H9 (cell line): ENCODE data around the gene F8. TPM values are rescaled to one million over a fixed set of nuclear protein-coding genes. Genes with fewer than 3 reads are reported as not detected.

Experiments
- DNase-seq: peaks from one replicate; pipeline ENCODE4 v3.0.0-alpha.2; 2017
- H2AFZ ChIP-seq: one replicate; pipeline ENCODE4 v1.6.1; 2013; ENCODE audit warnings: mild to moderate bottlenecking, low read length, control low read depth, moderate library complexity
- H2AK5ac ChIP-seq: 2 replicates; pipeline ENCODE4 v1.6.1; 2013; ENCODE audit warnings: low read length, control low read depth, mixed read lengths; ENCODE audit not compliant: insufficient read length
- H2BK120ac ChIP-seq: one replicate; pipeline ENCODE4 v1.6.1; 2013; ENCODE audit warnings: low read depth, mild to moderate bottlenecking, low read length, control low read depth, inconsistent platforms; ENCODE audit not compliant: poor library complexity, severe bottlenecking
- H2BK12ac ChIP-seq: 2 replicates; pipeline ENCODE4 v1.6.1; 2013; ENCODE audit warnings: low read length, control low read depth, mixed read lengths, low read depth; ENCODE audit not compliant: insufficient read length
- H2BK15ac ChIP-seq: 2 replicates; pipeline ENCODE4 v1.6.1; 2013; ENCODE audit warnings: low read depth, low read length, control low read depth
- H2BK20ac ChIP-seq: one replicate; pipeline ENCODE4 v1.6.1; 2013; ENCODE audit warnings: low read depth, mild to moderate bottlenecking, low read length, control low read depth, inconsistent platforms; ENCODE audit not compliant: poor library complexity, severe bottlenecking
- H2BK5ac ChIP-seq: 2 replicates; pipeline ENCODE4 v1.6.1; 2013; ENCODE audit warnings: low read length, control low read depth, mixed read lengths; ENCODE audit not compliant: insufficient read length
- H3K14ac ChIP-seq: 2 replicates; pipeline ENCODE4 v1.6.1; 2013; ENCODE audit warnings: low read length, control low read depth; ENCODE audit not compliant: insufficient read depth
- H3K18ac ChIP-seq: 2 replicates; pipeline ENCODE4 v1.6.1; 2013; ENCODE audit warnings: low read depth, mild to moderate bottlenecking, mixed read lengths, low read length, control low read depth; ENCODE audit not compliant: insufficient read length
- H3K23ac ChIP-seq: 2 replicates; pipeline ENCODE4 v1.6.1; 2013; ENCODE audit warnings: low read length, control low read depth, mixed read lengths, low read depth; ENCODE audit not compliant: insufficient read length
- H3K23me2 ChIP-seq: 2 replicates; pipeline ENCODE4 v1.6.1; 2013; ENCODE audit warnings: low read depth, mild to moderate bottlenecking, mixed read lengths, low read length, control low read depth; ENCODE audit not compliant: insufficient read length, poor library complexity, severe bottlenecking
- H3K27ac ChIP-seq: 2 replicates; pipeline ENCODE4 v1.5.1; 2013; ENCODE audit warnings: low read length, control low read depth, mixed read lengths, low read depth; ENCODE audit not compliant: insufficient read length
- H3K27me3 ChIP-seq: 2 replicates; pipeline ENCODE4 v1.6.1; 2013; ENCODE audit warnings: low read length, control low read depth, inconsistent platforms; ENCODE audit not compliant: insufficient read depth
- H3K4ac ChIP-seq: 2 replicates; pipeline ENCODE4 v1.6.1; 2013; ENCODE audit warnings: low read depth, mild to moderate bottlenecking, control low read depth, inconsistent platforms, low read length, moderate library complexity
- H3K4me1 ChIP-seq: 2 replicates; pipeline ENCODE4 v1.6.1; 2013; ENCODE audit warnings: low read length, control low read depth, inconsistent platforms; ENCODE audit not compliant: insufficient read depth
- H3K4me2 ChIP-seq: 2 replicates; pipeline ENCODE4 v1.6.1; 2013; ENCODE audit warnings: low read length, control low read depth, mixed read lengths; ENCODE audit not compliant: insufficient read length, insufficient read depth
- H3K56ac ChIP-seq: 2 replicates; pipeline ENCODE4 v1.6.1; 2013; ENCODE audit warnings: low read depth, mild to moderate bottlenecking, mixed read lengths, low read length, control low read depth; ENCODE audit not compliant: insufficient read length
- H3K79me1 ChIP-seq: 2 replicates; pipeline ENCODE4 v1.6.1; 2013; ENCODE audit warnings: low read depth, mild to moderate bottlenecking, moderate library complexity, low read length, control low read depth, inconsistent platforms; ENCODE audit not compliant: insufficient read depth, poor library complexity, severe bottlenecking
- H3K79me2 ChIP-seq: 2 replicates; pipeline ENCODE4 v1.6.1; 2013; ENCODE audit warnings: low read length, control low read depth, inconsistent platforms; ENCODE audit not compliant: insufficient read depth
- H3K9ac ChIP-seq: 2 replicates; pipeline ENCODE4 v1.6.1; 2013; ENCODE audit warnings: low read length, control low read depth, mixed read lengths; ENCODE audit not compliant: insufficient read length; ENCODE audit errors: extremely low read depth
- H3K9me3 ChIP-seq: one replicate; pipeline ENCODE4 v1.6.1; 2013; ENCODE audit warnings: low read depth, low read length, inconsistent platforms; ENCODE audit not compliant: control insufficient read depth
- H3T11ph ChIP-seq: one replicate; pipeline ENCODE4 v1.6.1; 2013; ENCODE audit warnings: mild to moderate bottlenecking, low read length, control low read depth, inconsistent platforms
- H4K20me1 ChIP-seq: one replicate; pipeline ENCODE4 v1.6.1; 2013; ENCODE audit not compliant: control insufficient read depth, insufficient read length, insufficient read depth
- H4K5ac ChIP-seq: 2 replicates; pipeline ENCODE4 v1.6.1; 2013; ENCODE audit warnings: low read depth, mild to moderate bottlenecking, mixed read lengths, low read length, control low read depth; ENCODE audit not compliant: insufficient read length
- H4K8ac ChIP-seq: replicated peaks from 2 replicates; pipeline ENCODE4 v1.6.1; 2013; ENCODE audit warnings: low read length, control low read depth, mixed read lengths, low read depth; ENCODE audit not compliant: insufficient read length
- H4K91ac ChIP-seq: 2 replicates; pipeline ENCODE4 v1.6.1; 2013; ENCODE audit warnings: low read depth, mild to moderate bottlenecking, moderate library complexity, mixed read lengths, low read length, control low read depth; ENCODE audit not compliant: insufficient read length
- H3K27ac Mint-ChIP-seq, 3 experiments: 2 replicates in 2 of 3; 3 replicates in 1 of 3; pipeline ENCODE4 v1.8.0; 2020 to 2021; ENCODE audit warnings: mixed read lengths in 3 of 3, mild to moderate bottlenecking in 1 of 3, moderate library complexity in 1 of 3
- H3K27me3 Mint-ChIP-seq: 2 replicates; pipeline ENCODE4 v1.8.0; 2021; ENCODE audit warnings: low read depth, mild to moderate bottlenecking, moderate library complexity, mixed read lengths
- H3K36me3 Mint-ChIP-seq, 3 experiments: 2 replicates in 2 of 3; 3 replicates in 1 of 3; pipeline ENCODE4 v1.8.0; 2020 to 2021; ENCODE audit warnings: low read depth in 3 of 3, mixed read lengths in 3 of 3; ENCODE audit not compliant: insufficient read depth in 1 of 3
- H3K4me1 Mint-ChIP-seq, 2 experiments: 2 replicates each; pipeline ENCODE4 v1.8.0; 2020; ENCODE audit warnings: mixed read lengths in 2 of 2
- H3K4me3 Mint-ChIP-seq, 2 experiments: 2 replicates in 1 of 2; 3 replicates in 1 of 2; pipeline ENCODE4 v1.8.0; 2020 to 2021; ENCODE audit warnings: mild to moderate bottlenecking in 2 of 2, mixed read lengths in 2 of 2, moderate library complexity in 1 of 2
- H3K9me3 Mint-ChIP-seq, 2 experiments: 2 replicates in 1 of 2; 3 replicates in 1 of 2; pipeline ENCODE4 v1.8.0; 2020; ENCODE audit warnings: mild to moderate bottlenecking in 2 of 2, mixed read lengths in 2 of 2, moderate library complexity in 1 of 2
- CTCF ChIP-seq: fragments of 200-600 bp; sonication (generic); conservative IDR thresholded peaks from 3 replicates; pipeline ENCODE4 v1.8.0; 2021; ENCODE audit warnings: antibody characterized with exemption, mild to moderate bottlenecking
- WGBS: extraction: QIAGEN DNeasy Blood & Tissue Kit; methylation state at CpG from one replicate; pipeline ENCODE4 v1.1.7; 2013; ENCODE audit warnings: missing lambda C conversion rate, low lambda C conversion rate, mixed read lengths; ENCODE audit not compliant: insufficient read length; ENCODE audit errors: extremely low coverage; 5-methylcytosine and 5-hydroxymethylcytosine counted together
- total RNA-seq: library from RNA; stranded (reverse); gene quantifications from 2 replicates; pipeline ENCODE4 v1.2.1, GENCODE V29; 2021

Gene F8
- total RNA-seq, 1 experiment from 2014 or later = 3.1 TPM

- H3K4me1 ChIP-seq = no peaks in the 10 kb centered on the region
- H3K23me2 ChIP-seq = peaks cover 5% of the 10 kb centered on the region
- H3K18ac ChIP-seq = peak within 1 kb of the TSS; percentile 6
- H2BK15ac ChIP-seq = no peak within 1 kb of the TSS
- H3T11ph ChIP-seq = no peak within 1 kb of the TSS
- peaks cover 1% of the 10 kb centered on the region; the same call in 1 of the 2 replicates for H3K79me2 ChIP-seq
- H2AK5ac ChIP-seq = no peak within 1 kb of the TSS
- H3K23ac ChIP-seq = no peak within 1 kb of the TSS
- Mint-ChIP-seq H3K4me3 (peak within 1 kb of the TSS; percentile 93 to 95), H3K27me3 (no peaks in the 10 kb centered on the region), H3K27ac (peak within 1 kb of the TSS; percentile 87 to 97 (median 91); a peak in 6 of 7 replicates), H3K4me1 (peaks cover 8 to 15% of the 10 kb centered on the region in 2 experiments; a peak in 2 of 4 replicates), H3K36me3 (peaks cover 26 to 29% (median 27%) of the 10 kb centered on the region in 3 experiments), H3K9me3 (peaks cover 68 to 69% of the 10 kb centered on the region in 2 experiments)
- peak within 1 kb of the TSS; percentile 59 for H2AFZ ChIP-seq
- WGBS = no CpG with 5 or more reads among the region's 81 CpGs
- DNase-seq = peak; percentile 80
- no peaks in the 10 kb centered on the region for H3K79me1 ChIP-seq
- H3K14ac ChIP-seq = peak within 1 kb of the TSS; percentile 33; the same call in 1 of the 2 replicates
- no peak within 1 kb of the TSS for H3K4ac ChIP-seq
- no peaks in the 10 kb centered on the region for H3K27me3 ChIP-seq
- H2BK12ac ChIP-seq = no peak within 1 kb of the TSS
- no peak within 1 kb of the TSS for H3K56ac ChIP-seq
- H3K9me3 ChIP-seq = peaks cover 41% of the 10 kb centered on the region
- no peak within 1 kb of the TSS for H4K91ac ChIP-seq
- peak within 1 kb of the TSS; percentile 81 for H3K9ac ChIP-seq
- H2BK20ac ChIP-seq = no peak within 1 kb of the TSS
- no peak within 1 kb of the TSS for H2BK5ac ChIP-seq
- H2BK120ac ChIP-seq = no peak within 1 kb of the TSS
- H4K20me1 ChIP-seq = no peaks in the 10 kb centered on the region
- H4K5ac ChIP-seq = no peak within 1 kb of the TSS
- H3K4me2 ChIP-seq = peak within 1 kb of the TSS; percentile 88
- H3K27ac ChIP-seq = no peak within 1 kb of the TSS
- TF ChIP-seq CTCF = no peak
- no peak within 1 kb of the TSS for H4K8ac ChIP-seq
These were observed 48.6 kb upstream of the F8 start, which contains the start of the genes BRCC3, CMC4 and MTCP1 for GRCh38 chrX:155070975-155071693. TSS of gene BRCC3 (plus strand) at chrX:155071508. CDS start at chrX:155071528, 20 bp downstream. TSS of gene CMC4 (minus strand) at chrX:155071136. CDS start at chrX:155064023, 7,113 bp downstream. TSS of gene MTCP1 (minus strand) at chrX:155071136. CDS start at chrX:155066010, 5,126 bp downstream.
